Stimulated activated CD4-positive, alpha-beta T cell treated with anti-CD3 and anti-CD28 coated beads, Interleukin-4, amount 100 ng/mL, for 48 hours (primary cell): ENCODE measurements around the gene TRERF1.
"Not testable (repeated sequence)": the region's sequence is repeated elsewhere in the genome, so short reads cannot be mapped to it uniquely, and the experiment has no call there.

Experiments
- DNase-seq, 2 donors: peaks; one replicate each; pipeline ENCODE4 v3.0.0-alpha.2; 2020; ENCODE audit warnings: low read depth in 2 of 2

TRERF1 gene, protein sequence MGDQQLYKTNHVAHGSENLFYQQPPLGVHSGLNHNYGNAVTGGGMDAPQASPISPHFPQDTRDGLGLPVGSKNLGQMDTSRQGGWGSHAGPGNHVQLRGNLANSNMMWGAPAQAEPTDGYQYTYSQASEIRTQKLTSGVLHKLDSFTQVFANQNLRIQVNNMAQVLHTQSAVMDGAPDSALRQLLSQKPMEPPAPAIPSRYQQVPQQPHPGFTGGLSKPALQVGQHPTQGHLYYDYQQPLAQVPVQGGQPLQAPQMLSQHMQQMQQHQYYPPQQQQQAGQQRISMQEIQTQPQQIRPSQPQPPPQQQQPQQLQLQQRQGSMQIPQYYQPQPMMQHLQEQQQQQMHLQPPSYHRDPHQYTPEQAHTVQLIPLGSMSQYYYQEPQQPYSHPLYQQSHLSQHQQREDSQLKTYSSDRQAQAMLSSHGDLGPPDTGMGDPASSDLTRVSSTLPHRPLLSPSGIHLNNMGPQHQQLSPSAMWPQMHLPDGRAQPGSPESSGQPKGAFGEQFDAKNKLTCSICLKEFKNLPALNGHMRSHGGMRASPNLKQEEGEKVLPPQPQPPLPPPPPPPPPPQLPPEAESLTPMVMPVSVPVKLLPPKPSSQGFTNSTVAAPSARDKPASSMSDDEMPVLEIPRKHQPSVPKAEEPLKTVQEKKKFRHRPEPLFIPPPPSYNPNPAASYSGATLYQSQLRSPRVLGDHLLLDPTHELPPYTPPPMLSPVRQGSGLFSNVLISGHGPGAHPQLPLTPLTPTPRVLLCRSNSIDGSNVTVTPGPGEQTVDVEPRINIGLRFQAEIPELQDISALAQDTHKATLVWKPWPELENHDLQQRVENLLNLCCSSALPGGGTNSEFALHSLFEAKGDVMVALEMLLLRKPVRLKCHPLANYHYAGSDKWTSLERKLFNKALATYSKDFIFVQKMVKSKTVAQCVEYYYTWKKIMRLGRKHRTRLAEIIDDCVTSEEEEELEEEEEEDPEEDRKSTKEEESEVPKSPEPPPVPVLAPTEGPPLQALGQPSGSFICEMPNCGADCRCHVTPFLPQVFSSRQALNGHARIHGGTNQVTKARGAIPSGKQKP (N-terminal part only)

GRCh38 chr6:42451333-42452170 is at the start of gene TRERF1:
TSS of gene TRERF1 (minus strand) at chr6:42451926. CDS start at chr6:42269590, 182,336 bp downstream.
- peak; percentile 32 to 51 for DNase-seq

DNA sequence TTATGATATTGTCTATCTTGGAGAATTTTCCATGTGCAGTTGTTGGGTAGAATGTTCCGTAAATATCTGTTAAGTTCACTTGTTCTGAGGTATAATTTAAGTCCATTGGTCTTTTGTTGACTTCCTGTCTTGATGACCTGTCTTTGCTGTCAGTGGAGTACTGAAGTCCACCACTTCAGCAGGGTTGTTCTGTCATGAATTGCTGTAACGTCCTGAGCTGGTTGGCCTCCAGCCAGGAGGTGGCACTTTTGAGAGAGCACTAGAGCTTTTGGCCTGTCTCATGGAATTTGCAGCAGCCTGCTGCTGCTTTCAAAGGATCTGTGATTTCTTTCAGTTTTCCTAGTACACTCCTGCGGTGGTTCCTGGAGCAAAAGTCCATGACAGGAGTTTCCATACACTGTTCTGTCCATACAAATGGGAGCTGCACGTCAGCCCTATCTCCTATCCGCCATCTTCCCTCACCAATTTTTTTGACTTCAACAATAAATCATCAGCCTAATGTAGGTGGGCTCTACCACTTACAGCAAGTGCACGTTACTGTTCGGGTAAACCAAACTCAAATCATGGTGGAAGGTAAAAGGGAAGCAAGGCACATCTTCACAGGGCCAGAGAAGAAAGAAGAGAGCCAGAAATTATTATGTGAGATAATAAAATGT is 46.9 kb upstream of the TRERF1 start:
- DNase-seq: no peak

DNA sequence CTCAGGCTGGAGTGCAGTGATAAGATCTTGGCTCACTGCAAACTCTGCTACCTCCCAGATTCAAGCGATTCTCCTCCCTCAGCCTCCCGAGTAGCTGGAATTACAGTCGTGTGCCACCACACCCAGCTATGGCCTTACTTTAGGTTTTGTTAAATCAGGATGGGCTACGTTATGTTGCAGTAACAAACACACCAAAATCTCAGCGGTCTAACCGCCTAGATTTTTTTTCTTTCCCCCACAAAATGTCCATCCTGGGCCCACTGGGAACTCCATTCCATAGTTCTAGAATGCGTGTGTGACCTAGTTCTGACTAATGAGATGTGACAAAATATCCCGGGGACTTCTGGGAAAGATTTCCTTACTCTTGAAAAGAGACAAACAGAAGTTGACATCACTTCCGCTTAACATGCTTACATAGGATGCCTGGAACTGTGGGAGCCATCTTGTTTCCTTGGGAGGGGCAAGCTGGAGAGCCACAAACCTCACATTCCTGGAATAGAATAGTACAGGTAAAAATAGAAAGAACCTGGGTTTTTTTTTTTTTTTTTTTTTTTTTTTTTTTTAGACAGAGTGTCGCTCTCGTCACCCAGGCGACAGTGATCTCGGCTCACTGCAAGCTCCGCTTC is 42.3 kb upstream of the TRERF1 start:
- no peak for DNase-seq

GRCh38 chr6:42488129-42488528 is 36.4 kb upstream of the TRERF1 start:
- DNase-seq: no peak

DNA sequence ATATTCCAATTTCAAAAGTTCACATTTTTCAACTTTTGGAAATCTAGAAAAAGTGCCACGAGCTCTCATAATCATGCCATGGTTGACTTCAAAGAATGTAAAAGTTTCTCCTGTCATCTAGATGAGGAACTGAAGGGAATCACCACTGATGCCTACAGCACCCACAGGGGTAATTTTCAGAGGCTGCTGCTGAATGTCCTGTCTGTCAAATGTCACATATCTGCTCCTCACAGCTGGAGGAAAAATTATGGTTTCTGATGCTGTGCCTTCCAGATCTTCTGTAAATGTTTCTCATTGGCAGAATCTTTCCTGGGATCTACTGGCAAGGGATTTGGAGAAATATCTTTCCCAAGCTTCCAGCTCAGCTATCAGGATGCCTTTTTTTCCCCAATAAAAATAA is 32.5 kb upstream of the TRERF1 start:
- no peak for DNase-seq

DNA sequence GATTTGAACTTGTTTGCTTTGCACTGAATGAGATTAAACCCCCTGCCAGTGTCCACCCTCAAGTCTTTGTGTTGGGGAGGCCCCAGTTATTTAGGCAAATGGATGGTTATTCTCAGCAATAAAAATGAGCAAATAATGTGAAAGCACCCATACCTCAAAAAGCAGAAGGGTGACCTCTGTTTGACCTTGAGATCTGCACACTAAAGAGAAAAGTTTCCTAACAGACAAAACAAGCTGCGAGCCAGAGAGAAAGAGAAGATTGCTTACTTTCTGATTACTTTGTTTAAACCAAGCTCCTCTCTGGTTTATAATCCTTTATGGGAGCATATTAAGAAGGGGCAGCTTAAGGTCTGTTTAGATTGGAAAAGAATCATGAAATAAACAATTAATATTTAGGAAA is 30.4 kb upstream of the TRERF1 start:
- DNase-seq: no peak

- DNase-seq: no peak
These were observed 20.0 kb upstream of the TRERF1 start for GRCh38 chr6:42471714-42472113.

DNA sequence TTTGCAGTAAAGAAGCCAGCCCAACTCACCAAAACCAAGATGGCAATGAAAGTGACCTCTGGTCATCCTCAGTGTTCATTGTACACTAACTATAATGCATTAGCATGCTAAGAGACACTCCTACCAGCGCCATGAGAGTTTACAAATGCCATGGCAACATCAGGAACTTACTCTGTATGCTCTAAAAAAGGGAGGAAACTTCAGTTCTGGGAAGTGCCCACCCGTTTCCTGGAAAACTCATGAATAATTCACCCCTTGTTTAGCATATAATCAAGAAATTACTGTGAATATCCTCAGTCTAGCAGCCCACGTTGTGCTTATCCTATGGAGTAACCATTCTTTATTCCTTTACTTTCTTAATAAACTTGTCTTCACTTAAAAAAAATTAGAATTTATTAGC is 19.4 kb upstream of the TRERF1 start:
- no peak for DNase-seq

GRCh38 chr6:42468273-42468672 is 16.5 kb upstream of the TRERF1 start:
- DNase-seq: no peak

DNA sequence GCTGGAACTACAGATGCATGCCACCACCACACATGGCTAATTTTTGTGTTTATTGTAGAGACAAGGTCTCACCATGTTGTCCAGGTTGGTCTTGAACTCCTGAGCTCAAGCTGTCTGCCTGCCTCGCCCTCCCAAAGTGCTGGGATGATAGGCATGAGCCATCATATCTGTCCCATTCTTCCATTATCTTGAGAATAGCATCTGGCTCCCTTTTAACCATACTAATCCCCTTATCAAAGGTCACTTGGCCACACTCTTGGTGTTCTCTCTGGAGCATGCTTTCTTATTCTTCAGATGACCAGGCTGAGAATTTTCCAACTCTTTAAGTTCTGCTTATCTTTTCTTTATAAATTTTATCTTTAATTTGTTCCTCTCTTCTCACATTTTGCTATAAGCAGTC is 15.9 kb upstream of the TRERF1 start:
- no peak for DNase-seq

- DNase-seq: not testable (repeated sequence)
These were observed 14.7 kb upstream of the TRERF1 start for GRCh38 chr6:42466470-42466869.

GRCh38 chr6:42462474-42462972 is 10.8 kb upstream of the TRERF1 start:
- DNase-seq: no peak

- DNase-seq: no peak
These were observed 9.2 kb upstream of the TRERF1 start for GRCh38 chr6:42460883-42461282.

GRCh38 chr6:42459888-42460287 is 8.2 kb upstream of the TRERF1 start:
- DNase-seq: no peak

DNA sequence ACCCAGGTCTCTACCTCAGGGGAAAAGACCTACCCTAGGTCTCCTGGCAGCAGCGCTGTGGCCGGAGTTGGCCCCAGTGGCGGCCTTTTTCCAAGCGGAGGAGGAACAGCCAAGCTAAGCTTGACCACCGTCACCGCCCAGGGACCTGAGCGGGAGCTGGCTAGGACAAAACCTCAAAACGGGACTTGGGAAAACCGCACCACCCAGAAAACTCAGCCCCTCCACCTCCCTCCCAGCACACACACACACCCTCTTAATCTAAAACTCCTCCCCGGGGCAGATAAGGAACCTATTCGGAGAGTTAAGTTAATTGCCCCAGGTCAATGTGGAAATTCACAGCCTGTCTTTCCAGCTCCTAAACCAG is 2.7 kb upstream of the TRERF1 start:
- DNase-seq: no peak

DNA sequence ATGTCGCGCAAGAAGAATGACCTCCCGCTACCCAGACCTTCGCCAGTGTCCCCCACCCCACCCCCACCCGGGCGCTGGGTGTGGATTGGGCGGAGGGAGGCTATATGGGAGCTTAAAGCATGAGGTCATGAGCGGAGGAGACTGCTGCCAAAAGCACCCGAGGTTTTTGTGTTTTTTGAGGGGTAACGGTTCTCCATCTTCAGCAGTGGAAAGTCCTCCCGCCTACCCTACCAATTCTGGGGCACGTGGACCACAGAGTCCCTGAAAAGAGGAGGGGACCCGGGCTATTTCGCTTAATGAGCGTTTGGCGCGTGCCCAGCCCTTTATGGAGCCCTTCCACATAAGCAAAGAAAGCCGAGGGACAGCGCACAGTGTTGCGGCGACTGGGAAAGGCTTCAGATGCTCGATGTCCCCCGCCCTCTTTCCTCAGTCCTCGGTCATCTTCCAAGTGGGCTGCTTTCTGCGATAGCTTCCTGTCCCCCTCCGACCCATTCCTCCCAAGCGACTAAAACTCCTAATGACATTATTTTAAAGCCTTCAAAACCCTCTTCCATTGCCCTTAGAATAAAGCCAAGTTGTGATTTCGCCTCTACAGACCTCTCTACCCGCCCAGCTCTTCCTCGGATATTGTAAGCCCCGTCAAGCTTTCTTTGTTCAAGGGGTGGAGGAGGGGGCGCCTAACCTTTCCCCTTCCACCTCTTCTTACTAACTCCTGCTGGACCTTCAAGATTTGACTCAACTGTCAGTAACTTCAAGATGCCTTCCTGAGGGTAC is 2.1 kb upstream of the TRERF1 start:
- no peak for DNase-seq

DNA sequence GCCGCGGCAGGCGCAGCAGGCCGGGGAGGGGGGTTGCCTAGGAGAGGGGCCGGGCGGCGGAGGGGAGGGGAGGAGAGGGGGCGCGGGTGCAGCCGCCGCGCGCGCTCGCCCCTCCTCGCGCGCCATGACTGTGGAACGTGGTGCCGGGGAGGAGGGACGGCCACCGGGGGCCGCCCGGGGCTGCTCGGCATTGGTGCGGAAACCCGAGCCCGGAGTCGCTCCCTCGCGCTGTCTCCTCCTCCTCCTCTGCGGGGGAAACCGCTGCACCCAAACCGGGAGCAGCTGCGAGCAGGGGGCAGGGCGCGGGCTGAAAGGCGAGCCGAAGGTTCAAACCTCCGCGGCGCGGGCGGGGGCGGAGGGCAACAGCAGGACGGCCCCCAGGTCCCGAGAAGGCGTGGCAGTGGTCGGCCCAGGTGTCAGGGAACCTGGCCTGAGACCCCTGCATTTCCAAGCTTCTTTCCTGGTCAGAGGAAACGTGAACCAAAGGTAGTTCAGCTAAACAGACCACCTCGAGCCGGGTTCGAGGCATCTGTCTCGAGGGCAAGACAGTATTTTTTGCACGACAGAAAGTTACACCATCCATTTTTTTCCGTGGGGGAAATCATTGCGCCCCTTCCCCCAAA is 1.4 kb upstream of the TRERF1 start:
- peak; percentile 66 to 69 for DNase-seq

- peak in 1 of 2 donors; percentile 23 for DNase-seq
These were observed 675 bp upstream of the TRERF1 start for GRCh38 chr6:42452171-42453030.
